ENCODE data around the gene SARS1. TPM values are rescaled to one million over a fixed set of nuclear protein-coding genes. Genes with fewer than 3 reads are reported as not detected.
"Not testable (repeated sequence)": the region's sequence is repeated elsewhere in the genome, so short reads cannot be mapped to it uniquely, and the experiment has no call there.

SARS1 gene
- total RNA-seq, 1 experiment from 2014 or later = 154 TPM

GRCh38 chr1:109281680-109282496 lies 68.2 kb downstream of the SARS1 start:
- in situ Hi-C loops (cut with HindIII; ENCODE audit: low pct_unique_long_range_greater_than_20kb, low sequenced_read_pairs) = no loop called here
- no peak for DNase-seq (ENCODE audit: low read depth)

- in situ Hi-C loops (cut with HindIII; ENCODE audit: low pct_unique_long_range_greater_than_20kb, low sequenced_read_pairs) = no loop called here
- no peak for DNase-seq (ENCODE audit: low read depth)
Observed at GRCh38 chr1:109282497-109282951, 68.8 kb downstream of the SARS1 start.

- in situ Hi-C loops (cut with HindIII; ENCODE audit: low pct_unique_long_range_greater_than_20kb, low sequenced_read_pairs) = no loop called here
- peak; percentile 90 for DNase-seq (ENCODE audit: low read depth)
Observed at GRCh38 chr1:109282952-109283747, 69.4 kb downstream of the SARS1 start, which contains the start of gene PSRC1. Gene PSRC1, minus strand, starts transcription at chr1:109283145.

- in situ Hi-C loops (cut with HindIII; ENCODE audit: low pct_unique_long_range_greater_than_20kb, low sequenced_read_pairs) = no loop called here
- DNase-seq (ENCODE audit: low read depth) = no peak
Observed at GRCh38 chr1:109283748-109284600, 70.3 kb downstream of the SARS1 start.

- in situ Hi-C loops (cut with HindIII; ENCODE audit: low pct_unique_long_range_greater_than_20kb, low sequenced_read_pairs) = not testable (repeated sequence)
Observed at GRCh38 chr1:109286762-109287161, 73.0 kb downstream of the SARS1 start.

More at GRCh38 chr1:109286762-109287161, 73.0 kb downstream of the SARS1 start:
- DNase-seq (ENCODE audit: low read depth) = not testable (repeated sequence)

Other genes starting within 250 kb of the SARS1 start
- 4.7 and 4.9 TPM in 2 replicates for gene WDR47, start 171.8 kb upstream of the SARS1 start, total RNA-seq (2014; rRNA removed; shearing (Covaris generic); ENCODE audit: low replicate concordance)
- 8.9 and 11.9 TPM in 2 replicates for gene TAF13, start 137.9 kb upstream of the SARS1 start, total RNA-seq (2014; rRNA removed; shearing (Covaris generic); ENCODE audit: low replicate concordance)
- gene TMEM167B, start 123.2 kb upstream of the SARS1 start, total RNA-seq (2014; rRNA removed; shearing (Covaris generic); ENCODE audit: low replicate concordance) = 12.9 and 15.1 TPM in 2 replicates
- gene ELAPOR1, start 99.8 kb upstream of the SARS1 start, total RNA-seq (2014; rRNA removed; shearing (Covaris generic); ENCODE audit: low replicate concordance) = 0.88 and 1.7 TPM in 2 replicates
- gene CELSR2, start 35.6 kb downstream of the SARS1 start, total RNA-seq (2014; rRNA removed; shearing (Covaris generic); ENCODE audit: low replicate concordance) = 4.6 and 4.8 TPM in 2 replicates
- gene PSRC1, start 69.2 kb downstream of the SARS1 start, total RNA-seq (2014; rRNA removed; shearing (Covaris generic); ENCODE audit: low replicate concordance) = 21.8 and 27.6 TPM in 2 replicates
- gene MYBPHL, start 93.1 kb downstream of the SARS1 start, total RNA-seq (2014; rRNA removed; shearing (Covaris generic); ENCODE audit: low replicate concordance) = not detected in 2 replicates
- gene SORT1, start 184.0 kb downstream of the SARS1 start, total RNA-seq (2014; rRNA removed; shearing (Covaris generic); ENCODE audit: low replicate concordance) = 9.5 and 11.0 TPM in 2 replicates
- 106 and 108 TPM in 2 replicates for gene PSMA5, start 212.5 kb downstream of the SARS1 start, total RNA-seq (2014; rRNA removed; shearing (Covaris generic); ENCODE audit: low replicate concordance)